Neural progenitor cell (in vitro differentiated cells): ENCODE measurements around the gene PDCD4. TPM values are rescaled to one million over a fixed set of nuclear protein-coding genes. Genes with fewer than 3 reads are reported as not detected.

Experiments
- DNase-seq: peaks from one replicate; pipeline ENCODE4 v3.0.0-alpha.2; 2016; ENCODE audit warnings: low spot score
- H2AFZ ChIP-seq: fragments of 200-600 bp; sonication (generic); replicated peaks from 2 replicates; pipeline ENCODE4 v1.6.1; 2016; ENCODE audit warnings: antibody characterized with exemption
- H3F3A ChIP-seq: fragments of 200-600 bp; sonication (generic); 2 replicates; pipeline ENCODE4 v1.6.1; 2016; ENCODE audit warnings: antibody characterized with exemption, low read depth
- H3K27ac ChIP-seq: fragments of 200-600 bp; sonication (generic); 2 replicates; pipeline ENCODE4 v1.5.1; 2016; ENCODE audit warnings: mild to moderate bottlenecking
- H3K27me3 ChIP-seq: fragments of 200-600 bp; sonication (generic); 2 replicates; pipeline ENCODE4 v1.6.1; 2016; ENCODE audit warnings: mild to moderate bottlenecking, moderate library complexity
- H3K36me3 ChIP-seq: fragments of 200-600 bp; sonication (generic); 2 replicates; pipeline ENCODE4 v1.5.1; 2016
- H3K4me1 ChIP-seq: fragments of 200-600 bp; sonication (generic); 2 replicates; pipeline ENCODE4 v1.6.1; 2016; ENCODE audit warnings: mixed run types
- H3K4me2 ChIP-seq: fragments of 200-600 bp; sonication (generic); 2 replicates; pipeline ENCODE4 v1.6.1; 2016
- H3K4me3 ChIP-seq: fragments of 200-600 bp; sonication (generic); 2 replicates; pipeline ENCODE4 v1.5.1; 2016
- H3K79me2 ChIP-seq: fragments of 200-600 bp; sonication (generic); 2 replicates; pipeline ENCODE4 v1.6.1; 2016; ENCODE audit warnings: low read depth
- H3K9ac ChIP-seq: fragments of 200-600 bp; sonication (generic); 2 replicates; pipeline ENCODE4 v1.6.1; 2016
- H3K9me3 ChIP-seq: fragments of 200-600 bp; sonication (generic); 2 replicates; pipeline ENCODE4 v1.5.1; 2016; ENCODE audit warnings: low read depth
- H4K20me1 ChIP-seq: fragments of 200-600 bp; sonication (generic); 2 replicates; pipeline ENCODE4 v1.6.1; 2016; ENCODE audit warnings: low read depth
- H3K27ac Mint-ChIP-seq: 3 replicates; pipeline ENCODE4 v1.8.0; 2021; ENCODE audit warnings: mixed read lengths
- H3K27me3 Mint-ChIP-seq: 2 replicates; pipeline ENCODE4 v1.8.0; 2022; ENCODE audit warnings: low read depth, mild to moderate bottlenecking, inconsistent platforms, moderate library complexity, mixed read lengths; ENCODE audit not compliant: insufficient read depth
- H3K36me3 Mint-ChIP-seq: 3 replicates; pipeline ENCODE4 v1.8.0; 2021; ENCODE audit warnings: mixed read lengths
- H3K4me1 Mint-ChIP-seq: 3 replicates; pipeline ENCODE4 v1.8.0; 2021; ENCODE audit warnings: mixed read lengths
- H3K4me3 Mint-ChIP-seq: 3 replicates; pipeline ENCODE4 v1.8.0; 2021; ENCODE audit warnings: mild to moderate bottlenecking, moderate library complexity, mixed read lengths
- H3K9me3 Mint-ChIP-seq: 3 replicates; pipeline ENCODE4 v1.8.0; 2020; ENCODE audit warnings: mixed read lengths
- EZH2 ChIP-seq: fragments of 200-600 bp; sonication (generic); IDR thresholded peaks from 2 replicates; pipeline ENCODE4 v1.6.1; 2017; ENCODE audit warnings: antibody characterized with exemption, mild to moderate bottlenecking, moderate library complexity
- EZH2phosphoT487 ChIP-seq: fragments of 200-600 bp; sonication (generic); IDR thresholded peaks from 2 replicates; pipeline ENCODE4 v1.6.1; 2017; ENCODE audit warnings: antibody characterized with exemption
- total RNA-seq: library from RNA; depleted of rRNA; stranded (reverse); fragments of >200 nt; gene quantifications from 2 replicates; pipeline ENCODE4 v1.2.3, GENCODE V29; 2015; ENCODE audit warnings: low replicate concordance
- TF ChIP-seq, protein P1 (sequence below): fragments of 200-600 bp; sonication (generic); IDR thresholded peaks from 2 replicates; pipeline ENCODE4 v1.5.1; 2017; ENCODE audit warnings: antibody characterized with exemption, mild to moderate bottlenecking

The PDCD4 gene
- total RNA-seq, 1 donor from 2014 or later: 106 TPM

DNA sequence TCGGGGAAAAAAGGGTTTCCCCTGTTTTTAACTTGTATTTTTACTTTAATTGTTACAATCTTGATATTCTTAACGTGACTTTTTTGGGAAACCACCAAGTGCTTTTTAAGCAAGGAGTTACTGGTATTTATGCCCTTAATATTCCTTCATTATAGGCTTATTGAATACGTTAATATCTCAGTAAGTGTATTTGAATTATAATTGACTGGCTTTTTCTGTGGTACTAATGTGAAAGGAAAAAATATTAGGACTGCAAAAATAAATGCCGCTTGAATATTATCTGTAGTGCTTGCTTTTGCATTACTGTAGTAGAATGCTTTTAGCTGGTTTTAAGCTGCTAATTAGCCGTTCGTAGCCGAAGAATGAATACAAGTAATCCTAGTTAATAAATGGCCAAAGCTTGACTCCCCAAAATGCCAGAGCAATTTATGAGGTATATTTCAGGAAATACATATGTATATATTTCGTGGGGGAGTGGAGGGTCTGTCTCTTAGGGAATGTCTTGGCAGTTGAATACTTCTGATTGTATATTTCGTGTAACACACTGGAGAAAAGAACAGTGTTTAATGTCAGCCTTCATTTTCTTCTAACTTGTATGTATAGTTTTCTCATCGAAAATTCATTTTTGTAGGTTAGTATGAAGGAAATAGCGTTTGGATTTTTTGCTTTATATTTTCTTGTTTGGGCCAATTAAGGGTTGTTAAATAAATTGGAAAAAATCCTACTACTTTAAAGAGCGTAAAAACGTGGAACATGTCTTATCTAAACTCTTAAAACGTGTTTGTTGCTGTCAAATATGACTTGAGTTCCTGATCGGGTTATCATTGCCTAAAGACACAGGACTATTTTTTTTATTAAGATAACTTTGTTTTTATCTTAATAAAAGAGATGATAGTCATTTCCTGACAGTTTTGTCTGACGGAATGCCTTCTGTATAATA is 1.5 kb downstream of the PDCD4 start:
- peak overlapping the region; percentile 97 for H3K27ac ChIP-seq
- Mint-ChIP-seq H3K4me1 (peaks cover 28% of the 10 kb centered on the region), H3K4me3 (peak overlapping the region; percentile 95), H3K36me3 (no peaks in the 10 kb centered on the region), H3K27ac (peak overlapping the region; percentile 99), H3K27me3 (peaks cover 4% of the 10 kb centered on the region), H3K9me3 (no peaks in the 10 kb centered on the region)
- peak overlapping the region; percentile 79 for H3K9ac ChIP-seq
- peaks cover 53% of the 10 kb centered on the region for H3K79me2 ChIP-seq
- no peaks in the 10 kb centered on the region for H3K27me3 ChIP-seq
- H3F3A ChIP-seq: peaks cover 21% of the 10 kb centered on the region
- H3K36me3 ChIP-seq: peaks cover 16% of the 10 kb centered on the region
- peak overlapping the region; percentile 89 for H3K4me2 ChIP-seq
- no peaks in the 10 kb centered on the region for H3K9me3 ChIP-seq
- peak; percentile 26 for DNase-seq
- peaks cover 49% of the 10 kb centered on the region for H4K20me1 ChIP-seq
- no peak overlapping the region for H2AFZ ChIP-seq
- H3K4me1 ChIP-seq: peaks cover 21% of the 10 kb centered on the region
- TF ChIP-seq EZH2phosphoT487 (no peak), EZH2 (no peak)
- TF ChIP-seq, protein P1, sequence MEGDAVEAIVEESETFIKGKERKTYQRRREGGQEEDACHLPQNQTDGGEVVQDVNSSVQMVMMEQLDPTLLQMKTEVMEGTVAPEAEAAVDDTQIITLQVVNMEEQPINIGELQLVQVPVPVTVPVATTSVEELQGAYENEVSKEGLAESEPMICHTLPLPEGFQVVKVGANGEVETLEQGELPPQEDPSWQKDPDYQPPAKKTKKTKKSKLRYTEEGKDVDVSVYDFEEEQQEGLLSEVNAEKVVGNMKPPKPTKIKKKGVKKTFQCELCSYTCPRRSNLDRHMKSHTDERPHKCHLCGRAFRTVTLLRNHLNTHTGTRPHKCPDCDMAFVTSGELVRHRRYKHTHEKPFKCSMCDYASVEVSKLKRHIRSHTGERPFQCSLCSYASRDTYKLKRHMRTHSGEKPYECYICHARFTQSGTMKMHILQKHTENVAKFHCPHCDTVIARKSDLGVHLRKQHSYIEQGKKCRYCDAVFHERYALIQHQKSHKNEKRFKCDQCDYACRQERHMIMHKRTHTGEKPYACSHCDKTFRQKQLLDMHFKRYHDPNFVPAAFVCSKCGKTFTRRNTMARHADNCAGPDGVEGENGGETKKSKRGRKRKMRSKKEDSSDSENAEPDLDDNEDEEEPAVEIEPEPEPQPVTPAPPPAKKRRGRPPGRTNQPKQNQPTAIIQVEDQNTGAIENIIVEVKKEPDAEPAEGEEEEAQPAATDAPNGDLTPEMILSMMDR: no peak
- peak overlapping the region; percentile 61 for H3K4me3 ChIP-seq

DNA sequence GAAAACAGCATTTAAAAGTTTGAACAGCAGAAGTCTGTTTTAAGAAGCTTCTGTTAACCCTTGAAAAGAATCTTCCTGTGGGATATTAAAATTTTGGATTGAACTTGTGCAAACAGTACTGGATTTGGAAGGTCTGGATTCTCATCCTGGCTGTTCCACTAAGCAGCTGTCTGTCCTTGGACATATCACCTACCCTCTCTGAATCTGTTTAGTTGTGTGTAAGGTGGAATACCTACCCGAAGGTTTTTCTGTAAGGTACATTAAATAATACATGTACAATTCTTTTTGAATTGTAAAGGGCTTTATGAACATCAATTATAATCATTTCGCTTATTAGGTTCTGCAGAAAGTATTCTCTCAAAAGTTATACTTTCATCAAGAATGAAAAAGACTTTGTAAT is 2.2 kb downstream of the PDCD4 start:
- H3F3A ChIP-seq: peaks cover 21% of the 10 kb centered on the region
- H3K27ac Mint-ChIP-seq: no peak overlapping the region
- TF ChIP-seq EZH2phosphoT487 (no peak), EZH2 (no peak)
- TF ChIP-seq, protein P1: no peak
- H3K4me3 ChIP-seq: peak overlapping the region; percentile 61
- peaks cover 4% of the 10 kb centered on the region for H3K27me3 Mint-ChIP-seq
- no peak overlapping the region for H2AFZ ChIP-seq
- peak overlapping the region; percentile 78 for H3K4me3 Mint-ChIP-seq
- H3K4me1 Mint-ChIP-seq: peaks cover 28% of the 10 kb centered on the region
- H3K36me3 Mint-ChIP-seq: no peaks in the 10 kb centered on the region
- H4K20me1 ChIP-seq: peaks cover 54% of the 10 kb centered on the region
- H3K9me3 ChIP-seq: no peaks in the 10 kb centered on the region
- DNase-seq: no peak
- peak overlapping the region; percentile 89 for H3K4me2 ChIP-seq
- no peak overlapping the region for H3K27ac ChIP-seq
- no peaks in the 10 kb centered on the region for H3K9me3 Mint-ChIP-seq
- no peaks in the 10 kb centered on the region for H3K27me3 ChIP-seq
- peaks cover 16% of the 10 kb centered on the region for H3K36me3 ChIP-seq
- peaks cover 21% of the 10 kb centered on the region for H3K4me1 ChIP-seq
- peaks cover 53% of the 10 kb centered on the region for H3K79me2 ChIP-seq
- no peak overlapping the region for H3K9ac ChIP-seq

DNA sequence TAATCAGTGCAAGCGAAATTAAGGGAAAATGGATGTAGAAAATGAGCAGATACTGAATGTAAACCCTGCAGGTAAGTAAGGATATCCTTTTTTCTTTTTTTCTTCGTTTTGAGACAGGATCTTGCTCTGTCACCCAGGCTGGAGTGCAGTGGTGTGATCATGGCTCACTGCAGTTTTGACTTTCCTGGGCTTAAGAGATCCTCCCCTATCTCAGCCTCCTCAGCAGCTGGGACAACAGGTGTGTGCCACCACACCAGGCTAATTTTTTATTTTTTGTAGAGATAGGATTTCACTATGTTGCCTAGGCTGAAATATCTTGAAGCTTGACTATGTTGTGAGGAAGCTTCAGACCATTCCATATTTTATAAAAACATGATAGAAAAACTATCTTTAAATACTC is 4.3 kb downstream of the PDCD4 start:
- H3K36me3 ChIP-seq: peaks cover 16% of the 10 kb centered on the region
- peaks cover 59% of the 10 kb centered on the region for H4K20me1 ChIP-seq

More for the DNA sequence above, 4.3 kb downstream of the PDCD4 start:
- Mint-ChIP-seq H3K36me3 (no peaks in the 10 kb centered on the region), H3K9me3 (no peaks in the 10 kb centered on the region), H3K27ac (no peak overlapping the region), H3K4me3 (no peak overlapping the region), H3K4me1 (peaks cover 13% of the 10 kb centered on the region), H3K27me3 (peaks cover 4% of the 10 kb centered on the region)
- peaks cover 53% of the 10 kb centered on the region for H3K79me2 ChIP-seq
- no peak overlapping the region for H3K27ac ChIP-seq
- no peak for DNase-seq
- no peak overlapping the region for H3K4me3 ChIP-seq
- no peaks in the 10 kb centered on the region for H3K9me3 ChIP-seq
- H3K9ac ChIP-seq: no peak overlapping the region
- TF ChIP-seq EZH2phosphoT487 (no peak), EZH2 (no peak)
- TF ChIP-seq, protein P1: no peak
- no peak overlapping the region for H3K4me2 ChIP-seq
- no peak overlapping the region for H2AFZ ChIP-seq
- H3F3A ChIP-seq: peaks cover 20% of the 10 kb centered on the region
- H3K4me1 ChIP-seq: peaks cover 18% of the 10 kb centered on the region
- no peaks in the 10 kb centered on the region for H3K27me3 ChIP-seq
